Activated T-cell treated with anti-CD3 and anti-CD28 coated beads for 48 hours (primary cell): ENCODE data around the gene ZFPM1.

ENCODE experiments used
- DNase-seq: peaks from one replicate; pipeline ENCODE4 v3.0.0-alpha.2; 2020; ENCODE audit warnings: low read depth

The ZFPM1 gene

DNA sequence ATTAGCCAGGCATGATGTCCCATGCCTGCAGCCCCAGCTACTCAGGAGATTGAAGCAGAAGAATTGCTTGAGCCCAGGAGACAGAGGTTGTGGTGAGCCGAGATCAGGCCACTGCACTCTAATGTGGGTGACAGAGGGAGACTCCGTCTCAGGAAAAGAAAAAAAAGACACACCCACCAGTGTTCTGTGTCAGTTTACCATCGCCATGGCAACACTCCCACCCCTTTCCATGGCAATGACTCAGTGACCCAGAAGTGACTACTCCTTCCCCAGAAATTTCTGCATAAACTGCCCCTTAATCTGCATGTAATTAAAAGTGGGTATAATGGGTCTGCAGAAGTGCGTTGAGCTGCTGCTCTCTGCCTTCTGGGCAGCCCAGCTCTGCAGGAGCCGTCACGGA, 113.1 kb downstream of the ZFPM1 start:
- peak; percentile 78 for DNase-seq

DNA sequence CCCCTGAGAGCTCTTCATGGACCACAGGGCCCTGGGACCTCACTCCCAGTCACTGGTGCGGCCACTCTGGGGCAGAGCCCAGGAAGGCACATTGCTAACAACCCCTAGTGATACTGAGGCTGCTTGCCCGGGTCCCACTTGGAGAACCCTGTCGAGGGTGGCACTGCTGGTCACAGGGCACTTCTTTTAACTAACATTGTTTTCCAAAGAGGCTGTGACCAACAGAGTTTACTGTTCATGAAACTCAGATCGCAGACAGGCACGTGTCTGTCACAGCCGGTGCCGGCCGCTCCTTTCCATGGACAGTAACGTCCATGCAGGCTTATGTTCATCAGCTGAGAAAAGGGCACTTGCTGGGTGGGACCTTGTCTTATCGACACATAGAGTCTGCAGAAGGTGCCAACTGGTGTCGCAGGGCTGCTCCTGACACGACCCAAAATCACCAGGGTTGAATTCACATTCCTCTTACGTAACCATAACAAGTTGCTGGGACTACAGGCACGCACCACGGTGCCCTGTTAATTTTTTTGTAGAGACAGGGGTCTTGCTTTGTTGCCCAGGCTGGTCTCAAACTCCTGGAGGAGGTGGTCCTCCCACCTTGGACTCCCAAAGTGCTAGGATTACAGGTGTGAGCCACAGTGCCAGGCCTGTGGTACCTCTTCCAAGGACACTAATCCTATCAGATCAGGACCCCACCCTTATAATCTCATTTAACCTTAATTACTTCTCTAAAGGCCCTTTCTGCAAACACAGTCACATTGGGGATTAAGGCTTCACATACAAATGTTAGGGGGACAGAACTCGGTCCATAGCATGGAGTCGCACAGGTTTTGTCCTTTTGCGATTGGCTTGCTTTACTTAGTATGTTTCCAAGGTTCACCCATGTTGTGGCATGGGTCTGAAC, 115.9 kb downstream of the ZFPM1 start:
- DNase-seq, result no peak

DNA sequence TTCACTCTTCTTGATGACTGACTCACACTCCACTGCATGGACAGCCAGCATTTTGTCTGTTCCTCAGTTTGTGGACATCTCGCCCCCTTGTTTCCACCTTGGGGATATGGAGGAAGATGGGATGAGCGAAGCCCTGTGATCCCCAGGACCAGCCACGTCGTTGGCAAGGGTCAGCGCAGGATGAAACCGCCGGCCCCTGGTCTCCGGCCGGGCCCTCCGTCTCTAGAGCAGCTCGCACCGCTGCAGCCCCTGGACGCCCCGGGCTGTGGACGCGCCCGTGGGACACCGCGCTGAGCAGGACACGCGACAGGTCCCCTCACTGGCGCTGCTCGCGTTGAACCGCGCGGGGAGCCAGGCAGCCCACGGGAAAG, 116.5 kb downstream of the ZFPM1 start:
- no peak for DNase-seq

DNA sequence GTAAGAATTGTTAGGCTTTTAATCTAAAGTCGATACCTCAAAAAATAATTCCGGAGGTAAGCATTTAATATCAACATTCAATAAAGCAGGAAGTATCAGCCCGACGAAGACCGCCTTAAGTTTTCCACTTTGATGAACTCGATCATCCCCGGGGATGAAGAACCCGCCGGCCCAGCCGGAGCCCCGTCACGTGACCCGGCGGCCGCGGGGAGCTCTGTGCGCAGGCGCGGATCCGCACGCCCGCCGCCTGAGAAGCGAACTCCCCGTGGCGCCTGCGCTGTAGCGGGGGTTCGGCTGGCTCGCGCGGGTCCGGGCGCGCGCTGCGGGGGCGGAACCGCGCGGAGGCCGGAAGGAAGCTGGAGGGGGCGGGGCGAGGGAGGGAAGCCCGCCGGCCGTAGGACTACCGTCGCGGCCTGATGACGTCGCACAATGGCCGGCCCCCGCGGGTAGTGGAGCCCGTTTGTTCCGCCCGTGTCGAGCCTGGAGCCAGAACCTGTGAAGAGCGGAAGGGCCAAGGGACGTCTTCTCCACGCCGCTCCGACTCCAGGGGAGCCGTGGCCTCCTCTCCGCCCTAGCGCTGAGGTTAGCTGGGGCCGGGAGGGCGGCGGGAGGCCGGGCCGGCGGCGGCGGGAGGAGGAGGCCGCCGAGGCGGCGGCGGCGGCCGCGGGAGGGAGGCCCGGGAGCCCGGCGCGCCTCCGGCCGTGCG, 117.1 kb downstream of the ZFPM1 start, which contains the start of gene ZC3H18:
TSS of gene ZC3H18 (plus strand) at position 419 of the 706 bp plus-strand sequence. CDS start 6,721 bp downstream, outside the sequence.
- peak; percentile 98 for DNase-seq

DNA sequence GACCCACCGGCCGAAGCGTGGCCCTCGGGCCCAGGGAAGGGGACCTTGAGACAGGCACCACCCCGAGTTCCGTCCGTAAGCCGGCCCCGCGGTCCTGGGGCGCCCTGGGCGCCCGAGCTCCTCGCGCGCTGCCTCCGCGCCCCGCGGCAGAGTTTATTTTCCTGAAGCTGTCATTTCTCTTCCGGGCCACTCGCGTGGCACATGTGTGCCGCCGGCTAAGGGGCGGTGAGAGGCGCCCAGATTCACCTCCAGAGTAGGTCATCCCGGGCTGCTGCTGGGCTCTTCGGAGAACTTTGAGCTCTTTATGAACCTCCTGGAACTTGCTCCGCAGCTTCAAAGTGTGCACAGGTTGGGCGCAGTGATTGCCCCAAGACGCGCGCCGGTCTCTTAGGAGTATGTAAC, 117.6 kb downstream of the ZFPM1 start:
- peak; percentile 37 for DNase-seq

DNA sequence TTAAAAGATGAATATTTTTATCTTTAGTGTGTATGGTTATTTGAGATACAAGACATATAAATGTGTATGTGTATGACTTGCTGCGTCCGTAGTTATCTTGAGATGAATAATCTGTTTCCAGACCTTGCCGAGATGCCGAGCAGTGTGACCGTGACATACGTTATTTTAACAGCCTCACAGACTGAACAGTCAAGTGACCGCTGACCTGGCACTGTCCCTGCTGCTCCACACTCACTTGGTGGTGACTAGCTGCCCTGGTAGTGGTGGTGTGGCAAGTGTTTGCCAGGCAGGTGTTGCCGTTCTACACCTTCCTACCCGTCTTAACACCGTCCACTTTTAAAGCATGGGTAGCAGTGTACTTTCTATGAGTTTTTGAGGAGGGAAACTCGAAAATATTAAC, 122.2 kb downstream of the ZFPM1 start:
- no peak for DNase-seq

DNA sequence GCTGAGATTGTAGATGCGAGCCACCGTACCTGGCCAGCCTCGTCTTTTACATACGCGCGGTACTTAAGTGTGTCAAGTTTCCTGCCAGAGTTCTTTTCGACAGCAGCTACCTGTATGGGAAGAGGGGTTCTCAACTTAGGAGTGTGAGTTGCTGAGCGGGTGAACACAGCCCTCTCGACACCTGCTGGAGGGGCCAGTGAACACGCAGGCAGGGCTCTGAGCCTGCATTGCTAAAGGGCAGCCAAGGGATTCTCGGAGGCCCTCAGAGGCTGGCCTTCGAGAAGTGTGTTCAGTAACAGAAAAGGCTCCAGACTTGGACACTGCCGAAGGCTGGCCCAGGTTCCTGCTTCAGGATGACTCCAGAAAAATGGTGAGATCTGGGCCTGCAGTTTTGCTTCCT, 123.2 kb downstream of the ZFPM1 start:
- no peak for DNase-seq

DNA sequence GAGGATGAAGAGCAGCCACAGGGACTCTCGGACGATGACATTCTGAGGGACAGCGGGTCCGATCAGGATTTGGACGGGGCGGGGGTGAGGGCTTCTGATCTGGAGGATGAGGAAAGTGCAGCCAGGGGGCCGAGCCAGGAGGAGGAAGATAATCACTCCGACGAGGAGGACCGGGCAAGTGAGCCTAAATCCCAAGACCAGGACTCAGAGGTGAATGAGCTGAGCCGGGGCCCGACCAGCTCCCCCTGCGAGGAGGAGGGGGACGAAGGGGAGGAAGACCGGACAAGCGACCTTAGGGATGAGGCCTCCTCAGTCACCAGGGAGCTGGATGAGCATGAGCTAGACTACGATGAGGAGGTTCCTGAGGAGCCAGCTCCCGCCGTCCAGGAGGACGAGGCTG, 124.1 kb downstream of the ZFPM1 start:
- no peak for DNase-seq

DNA sequence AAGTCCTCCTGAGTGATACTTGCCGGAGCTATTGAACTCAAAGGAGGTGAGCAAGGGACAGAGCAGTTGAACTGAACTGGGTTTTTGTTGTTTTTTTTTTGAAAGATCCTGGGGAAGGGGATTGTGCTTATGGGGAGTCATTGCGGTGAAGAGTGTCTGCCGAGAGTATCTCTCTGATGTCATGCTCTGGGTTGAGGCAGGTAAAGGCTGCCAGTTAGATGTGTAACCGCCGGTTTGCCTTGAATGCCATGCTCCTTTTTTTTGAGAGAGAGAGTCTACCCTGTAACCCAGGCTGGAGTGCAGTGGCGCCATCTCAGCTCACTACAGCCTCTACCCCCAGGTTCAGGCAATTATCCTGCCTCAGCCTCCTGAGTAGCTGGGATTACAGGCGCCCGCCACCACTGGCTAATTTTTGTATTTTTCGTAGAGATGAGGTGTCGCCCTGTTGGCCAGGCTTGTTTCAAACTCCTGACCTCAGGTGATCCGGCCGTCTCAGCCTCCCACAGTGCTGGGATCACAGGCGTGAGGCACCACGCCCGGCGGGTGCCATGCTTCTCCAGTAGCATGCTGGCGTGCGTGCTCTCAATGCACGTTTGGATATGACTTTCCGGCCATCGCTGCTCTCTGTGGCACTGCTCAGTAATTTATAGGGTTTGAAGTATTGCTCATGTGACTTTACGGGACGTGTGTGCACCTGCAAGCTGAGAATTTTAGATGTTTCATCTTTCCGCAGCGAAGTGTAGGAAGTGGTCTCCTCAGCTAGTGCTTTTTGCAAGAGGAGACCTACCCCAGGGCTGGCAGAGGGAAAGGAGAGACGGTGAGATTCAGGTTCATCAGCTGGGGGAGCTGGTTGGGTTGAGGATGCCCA, 125.6 kb downstream of the ZFPM1 start:
- no peak for DNase-seq

DNA sequence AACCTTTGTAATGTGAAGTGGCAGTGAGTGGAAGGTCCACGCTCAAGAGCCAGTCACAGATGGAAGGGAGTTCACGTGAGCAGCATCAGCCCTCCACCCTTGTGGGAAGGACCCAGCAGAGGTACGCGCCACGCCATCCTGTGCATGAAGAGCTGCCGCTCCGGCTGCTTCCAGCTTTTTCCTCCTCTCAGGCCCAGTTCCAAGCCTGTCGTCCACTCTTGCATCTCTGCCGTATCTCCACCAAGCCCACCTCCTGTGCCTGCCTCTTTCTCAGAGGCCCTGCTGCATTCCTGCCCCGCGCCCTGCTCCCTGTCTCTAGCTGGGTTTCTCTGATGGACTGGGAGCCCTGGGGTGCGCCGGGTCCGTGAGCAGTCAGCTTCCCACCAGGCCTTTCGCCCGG, 127.3 kb downstream of the ZFPM1 start:
- DNase-seq, result no peak

DNA sequence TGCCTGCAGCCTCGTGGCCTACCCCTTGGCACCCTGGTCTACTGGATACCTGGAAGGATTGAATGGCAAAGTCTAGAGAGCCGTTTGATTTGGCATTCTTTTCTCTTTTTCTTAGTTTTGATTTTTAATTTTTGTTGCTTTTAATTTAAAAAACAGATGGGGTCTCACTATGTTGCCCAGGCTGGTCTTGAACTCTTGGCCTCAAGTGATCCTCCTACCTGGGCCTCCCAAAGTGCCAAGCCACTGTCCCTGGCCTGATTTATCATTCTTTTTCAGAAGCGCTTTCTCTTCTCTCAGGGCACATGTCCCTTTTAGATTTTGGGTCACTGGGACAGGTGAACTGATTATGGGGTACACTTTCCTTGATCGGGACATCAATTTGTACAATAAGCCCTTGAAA, 128.0 kb downstream of the ZFPM1 start:
- no peak for DNase-seq

DNA sequence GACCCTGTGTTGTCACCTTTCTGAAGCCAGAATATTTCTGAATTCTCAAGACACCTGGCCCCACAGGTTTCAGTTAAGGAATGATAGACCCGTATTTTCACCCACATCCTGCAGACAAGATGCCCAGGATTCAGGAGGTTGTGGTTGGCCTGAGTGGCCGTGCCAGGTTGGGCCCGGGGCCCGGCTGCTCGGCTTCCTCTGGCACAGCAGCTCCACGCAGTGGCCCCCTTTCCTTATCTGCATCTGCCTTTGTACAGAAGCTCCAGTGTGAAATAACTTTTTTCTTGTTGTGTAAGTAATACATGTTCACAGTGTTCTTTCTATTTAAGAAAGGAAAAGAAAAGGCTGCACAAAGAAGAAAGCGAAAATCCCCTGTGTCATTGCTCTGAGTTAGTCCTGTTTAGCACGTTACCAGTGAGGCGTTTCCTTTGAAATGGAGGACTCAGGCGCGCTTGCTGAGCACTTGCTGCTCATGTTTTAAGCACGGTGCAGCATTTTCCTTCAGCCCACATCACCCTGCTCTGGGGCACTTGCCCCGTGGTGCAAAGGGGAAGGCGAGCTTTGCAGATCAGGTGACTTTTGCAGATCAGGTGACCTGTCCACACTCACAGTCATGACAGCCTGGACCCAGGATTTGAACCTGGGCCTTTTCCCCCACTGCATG, 130.0 kb downstream of the ZFPM1 start:
- DNase-seq, result no peak

DNA sequence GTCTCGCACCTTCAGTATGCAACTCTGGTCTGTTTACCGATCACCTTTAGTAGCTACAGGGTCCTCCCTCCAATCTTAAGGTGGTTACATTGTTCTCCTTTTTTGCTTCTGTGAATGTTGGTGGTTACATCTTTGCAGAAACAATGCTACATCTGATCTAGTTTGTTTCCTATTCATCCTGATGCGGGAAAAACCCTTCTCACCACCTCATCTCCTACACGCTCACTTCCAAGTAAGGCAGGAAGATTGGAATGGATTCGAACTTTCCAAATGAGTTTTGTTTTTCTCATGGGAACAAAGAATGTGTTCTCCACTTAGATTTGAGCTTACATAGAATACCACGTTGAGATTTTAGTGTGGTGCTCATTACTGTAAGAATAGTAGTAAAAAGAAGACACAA, 131.6 kb downstream of the ZFPM1 start:
- no peak for DNase-seq

DNA sequence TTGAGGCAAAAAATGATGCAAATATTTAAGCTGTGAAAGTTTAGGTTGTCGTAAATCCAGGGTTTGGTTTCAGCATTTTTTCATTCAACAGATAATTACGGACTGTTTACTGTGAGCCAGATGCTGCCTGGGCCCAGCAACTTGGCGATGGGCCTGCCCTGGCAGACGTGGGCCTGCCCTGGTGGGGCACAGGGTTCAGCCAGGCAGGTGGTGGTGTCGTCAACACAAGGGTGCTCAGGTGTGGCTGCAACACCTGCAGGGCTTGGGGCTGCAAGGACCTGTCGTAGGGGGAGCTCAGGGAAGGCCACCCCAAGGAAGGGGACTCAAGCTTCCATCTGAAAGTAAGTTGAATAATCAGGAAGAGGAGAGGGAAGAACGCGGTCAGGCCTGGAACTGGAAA, 132.2 kb downstream of the ZFPM1 start:
- DNase-seq, result no peak

DNA sequence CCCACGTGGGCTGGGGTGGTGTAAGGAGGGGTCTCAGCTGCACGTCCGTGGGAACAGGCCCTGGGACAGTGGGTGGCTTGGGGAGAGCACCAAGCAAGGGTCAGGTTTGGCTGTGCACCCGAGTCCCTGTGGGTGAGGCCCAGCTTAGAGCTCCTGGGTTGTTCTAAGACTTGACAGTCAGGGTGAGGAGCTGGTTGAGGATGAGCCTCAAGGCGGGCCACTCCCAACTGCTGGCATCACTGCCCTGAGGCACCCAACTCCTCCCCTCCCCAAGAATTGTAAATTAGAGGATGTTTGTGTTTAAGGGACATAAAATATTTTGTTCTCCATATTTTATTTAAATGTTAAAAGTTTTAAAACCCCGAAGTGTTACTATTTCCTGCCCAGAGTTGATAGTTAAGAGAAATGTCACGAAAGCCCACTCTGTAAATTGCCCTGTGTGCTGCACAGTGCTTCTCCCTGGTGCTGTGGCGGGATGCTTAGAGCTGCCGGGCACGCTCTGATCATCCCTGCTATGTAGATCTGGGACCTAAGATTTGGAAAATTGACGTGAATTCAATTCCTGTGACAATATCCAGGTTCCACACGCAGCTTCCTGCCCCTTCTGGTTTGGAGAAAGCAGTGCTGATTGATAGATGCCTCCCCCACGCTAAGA, 133.0 kb downstream of the ZFPM1 start:
- DNase-seq, result no peak
